Mammary epithelial cell (primary cell): ENCODE data around the gene SMAD6.

Experiments
- EZH2 ChIP-seq: IDR thresholded peaks from 2 replicates; pipeline ENCODE4 v1.6.1; 2012; ENCODE audit warnings: low read length, inconsistent platforms, borderline replicate concordance
- TF ChIP-seq, protein P1 (sequence below), 2 donors: IDR thresholded peaks in 1 of 2; conservative IDR thresholded peaks in 1 of 2; 2 replicates each; pipeline ENCODE4 v1.5.1; 2011 to 2012; ENCODE audit warnings: inconsistent platforms in 2 of 2, low read length in 2 of 2, mild to moderate bottlenecking in 2 of 2, control low read depth in 1 of 2, low read depth in 1 of 2; ENCODE audit not compliant: insufficient read depth in 1 of 2; ENCODE audit errors: extremely low read depth in 1 of 2

DNA sequence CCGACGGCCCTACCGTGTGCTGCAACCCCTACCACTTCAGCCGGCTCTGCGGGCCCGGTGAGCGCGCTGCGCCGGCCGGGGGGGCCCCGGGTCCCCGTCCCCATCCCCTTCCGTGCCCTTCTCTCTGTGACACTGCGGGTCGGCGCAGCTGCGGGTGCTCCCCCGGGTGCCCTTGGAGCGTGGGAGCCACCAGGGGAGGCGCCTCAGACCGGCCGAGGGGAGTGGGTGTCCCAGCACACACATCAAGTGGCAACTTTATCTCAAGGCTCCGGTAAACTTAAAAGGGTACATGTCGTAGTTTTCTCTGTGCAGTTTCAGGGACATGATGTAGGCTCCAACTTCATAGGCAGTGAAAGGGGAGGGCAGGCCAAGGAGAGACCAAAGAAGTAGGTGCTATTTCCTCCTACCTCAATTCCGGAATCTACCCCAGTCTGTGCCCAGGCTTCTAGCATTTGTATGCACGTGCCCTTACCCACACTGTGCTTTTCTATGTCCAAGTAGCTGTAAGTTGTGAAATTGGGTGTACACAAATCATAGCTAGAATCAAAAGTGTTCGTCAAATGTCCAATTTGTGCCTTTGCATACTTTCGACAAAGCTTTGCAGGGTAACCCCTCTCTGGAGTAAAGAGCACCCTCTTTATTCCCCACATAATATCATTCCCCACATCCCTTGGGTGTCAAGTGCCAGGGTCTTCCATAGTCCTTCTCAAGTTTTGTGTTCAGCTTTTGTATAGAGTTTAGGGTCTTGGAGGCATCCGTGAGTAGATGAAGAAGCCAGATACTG lies 2.2 kb downstream of the SMAD6 start:
- TF ChIP-seq, protein P1, sequence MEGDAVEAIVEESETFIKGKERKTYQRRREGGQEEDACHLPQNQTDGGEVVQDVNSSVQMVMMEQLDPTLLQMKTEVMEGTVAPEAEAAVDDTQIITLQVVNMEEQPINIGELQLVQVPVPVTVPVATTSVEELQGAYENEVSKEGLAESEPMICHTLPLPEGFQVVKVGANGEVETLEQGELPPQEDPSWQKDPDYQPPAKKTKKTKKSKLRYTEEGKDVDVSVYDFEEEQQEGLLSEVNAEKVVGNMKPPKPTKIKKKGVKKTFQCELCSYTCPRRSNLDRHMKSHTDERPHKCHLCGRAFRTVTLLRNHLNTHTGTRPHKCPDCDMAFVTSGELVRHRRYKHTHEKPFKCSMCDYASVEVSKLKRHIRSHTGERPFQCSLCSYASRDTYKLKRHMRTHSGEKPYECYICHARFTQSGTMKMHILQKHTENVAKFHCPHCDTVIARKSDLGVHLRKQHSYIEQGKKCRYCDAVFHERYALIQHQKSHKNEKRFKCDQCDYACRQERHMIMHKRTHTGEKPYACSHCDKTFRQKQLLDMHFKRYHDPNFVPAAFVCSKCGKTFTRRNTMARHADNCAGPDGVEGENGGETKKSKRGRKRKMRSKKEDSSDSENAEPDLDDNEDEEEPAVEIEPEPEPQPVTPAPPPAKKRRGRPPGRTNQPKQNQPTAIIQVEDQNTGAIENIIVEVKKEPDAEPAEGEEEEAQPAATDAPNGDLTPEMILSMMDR (conservative IDR thresholded peaks at IDR 0.05 in 1 of 2, IDR thresholded peaks at IDR 0.05 in 1 of 2; ENCODE audit: extremely low read depth in 1 of 2, insufficient read depth in 1 of 2, low read depth in 1 of 2, low read length in 2 of 2): no peak
- peak; percentile 62 for TF ChIP-seq EZH2
